LNCAP (cell line): ENCODE results near the gene TNK1.

Experiments used
- CTCF ChIP-seq: fragments of 450-650 bp; IDR thresholded peaks from 2 replicates; pipeline ENCODE4 v1.5.1; 2017; ENCODE audit warnings: mild to moderate bottlenecking

TNK1 gene

GRCh38 chr17:7367083-7367482 lies 13.8 kb upstream of the TNK1 start:
- TF ChIP-seq CTCF = no peak

GRCh38 chr17:7367918-7368598 lies 12.8 kb upstream of the TNK1 start:
- no peak for TF ChIP-seq CTCF

- TF ChIP-seq CTCF = no peak
Measured at GRCh38 chr17:7369825-7370224, 11.1 kb upstream of the TNK1 start.

- no peak for TF ChIP-seq CTCF
Measured at GRCh38 chr17:7370853-7371252, 10.0 kb upstream of the TNK1 start.

- no peak for TF ChIP-seq CTCF
Measured at GRCh38 chr17:7374353-7374752, 6.5 kb upstream of the TNK1 start.

- TF ChIP-seq CTCF = no peak
Measured at GRCh38 chr17:7379134-7379533, 1.8 kb upstream of the TNK1 start.

- no peak for TF ChIP-seq CTCF
Measured at GRCh38 chr17:7380321-7380720, 568 bp upstream of the TNK1 start.

GRCh38 chr17:7382901-7383300 lies 2.0 kb downstream of the TNK1 start:
- no peak for TF ChIP-seq CTCF
